Liver (tissue), 3 donors: ENCODE measurements around the gene NKX2-1.

ENCODE experiments used
- CTCF ChIP-seq: fragments of 150-350 bp; IDR thresholded peaks from 2 replicates; pipeline ENCODE4 v1.5.1; 2017; ENCODE audit warnings: improper control_type of control experiment, low read depth, low read length; ENCODE audit not compliant: missing input control
- GABPA ChIP-seq, 2 donors: IDR thresholded peaks in 1 of 2; conservative IDR thresholded peaks in 1 of 2; 2 replicates each; pipeline ENCODE4 v1.6.1; 2016; ENCODE audit warnings: antibody characterized with exemption in 2 of 2, mild to moderate bottlenecking in 1 of 2, moderate library complexity in 1 of 2
- RAD21 ChIP-seq, 2 donors: IDR thresholded peaks; 2 replicates each; pipeline ENCODE4 v1.6.1; 2016; ENCODE audit warnings: antibody characterized with exemption in 2 of 2, mild to moderate bottlenecking in 2 of 2
- TAF1 ChIP-seq: conservative IDR thresholded peaks from 2 replicates; pipeline ENCODE4 v1.6.1; 2016; ENCODE audit warnings: antibody characterized with exemption, mild to moderate bottlenecking
- TF ChIP-seq, protein P1 (sequence below): IDR thresholded peaks from 2 replicates; pipeline ENCODE4 v1.6.1; 2016; ENCODE audit warnings: antibody characterized with exemption
- donor health status: healthy.
- donor health status: healthy.

- TF ChIP-seq CTCF (no peak), GABPA (IDR thresholded peaks at IDR 0.05 in 1 of 2, conservative IDR thresholded peaks at IDR 0.05 in 1 of 2) (no peak), TAF1 (no peak), RAD21 (IDR thresholded peaks at IDR 0.05) (no peak)
- TF ChIP-seq, protein P1, sequence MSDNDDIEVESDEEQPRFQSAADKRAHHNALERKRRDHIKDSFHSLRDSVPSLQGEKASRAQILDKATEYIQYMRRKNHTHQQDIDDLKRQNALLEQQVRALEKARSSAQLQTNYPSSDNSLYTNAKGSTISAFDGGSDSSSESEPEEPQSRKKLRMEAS, result no peak
These were observed 34.3 kb downstream of the NKX2-1 start for GRCh38 chr14:36485773-36486172.
